ENCODE measurements around the gene CHRNE.

The CHRNE gene

GRCh38 chr17:4884489-4884888 lies 18.4 kb downstream of the CHRNE start:
- DNase-seq = no peak
- no peak overlapping the region for H3K4ac ChIP-seq (ENCODE audit: low read depth, low read length)
- H2BK5ac ChIP-seq (ENCODE audit: low read length) = no peak overlapping the region
- H3K36me3 ChIP-seq (ENCODE audit: control insufficient read depth, insufficient read depth, low read length) = peaks cover 2% of the 10 kb centered on the region
- H3K56ac ChIP-seq (ENCODE audit: low read length) = no peak overlapping the region
- no peak overlapping the region for H3K27ac ChIP-seq (ENCODE audit: low read depth, low read length)
- H3K23ac ChIP-seq (ENCODE audit: low read length) = no peak overlapping the region
- H3K4me1 ChIP-seq (ENCODE audit: control insufficient read depth, low read depth, low read length) = no peaks in the 10 kb centered on the region
- H3K79me2 ChIP-seq (ENCODE audit: control insufficient read depth, insufficient read depth, low read length) = no peaks in the 10 kb centered on the region
- H3K4me2 ChIP-seq (ENCODE audit: low read length) = no peak overlapping the region
- H2BK120ac ChIP-seq (ENCODE audit: low read depth, low read length) = no peak overlapping the region
- H3K18ac ChIP-seq (ENCODE audit: low read length) = no peak overlapping the region
- H2BK15ac ChIP-seq (replicated peaks; ENCODE audit: low read depth) = no peak overlapping the region
- no peaks in the 10 kb centered on the region for H3K79me1 ChIP-seq (ENCODE audit: low read length)
- no peak overlapping the region for H3K9ac ChIP-seq (ENCODE audit: low read length)
- no peaks in the 10 kb centered on the region for H3K27me3 ChIP-seq (ENCODE audit: insufficient read depth, low read length, poor library complexity)
- H4K5ac ChIP-seq (ENCODE audit: low read length) = no peak overlapping the region
- H4K8ac ChIP-seq (ENCODE audit: low read depth, low read length) = no peak overlapping the region
- H2AK5ac ChIP-seq (ENCODE audit: low read length) = no peak overlapping the region
- no peak overlapping the region for H3K4me3 ChIP-seq (ENCODE audit: low read length)
- WGBS (ENCODE audit: extremely low coverage, insufficient coverage, low lambda C conversion rate) = no CpG with 5 or more reads among the region's 4 CpGs

- WGBS (ENCODE audit: extremely low coverage, insufficient coverage, low lambda C conversion rate) = no CpG with 5 or more reads among the region's 9 CpGs
- H3K9ac ChIP-seq (ENCODE audit: low read length) = no peak overlapping the region
- no peaks in the 10 kb centered on the region for H3K27me3 ChIP-seq (ENCODE audit: insufficient read depth, low read length, poor library complexity)
- H3K79me1 ChIP-seq (ENCODE audit: low read length) = no peaks in the 10 kb centered on the region
- peak; percentile 72 for DNase-seq
- H4K8ac ChIP-seq (ENCODE audit: low read depth, low read length) = no peak overlapping the region
- H2AK5ac ChIP-seq (ENCODE audit: low read length) = no peak overlapping the region
- H3K36me3 ChIP-seq (ENCODE audit: control insufficient read depth, insufficient read depth, low read length) = peaks cover 2% of the 10 kb centered on the region
- H3K27ac ChIP-seq (ENCODE audit: low read depth, low read length) = no peak overlapping the region
- H4K5ac ChIP-seq (ENCODE audit: low read length) = no peak overlapping the region
- no peak overlapping the region for H2BK120ac ChIP-seq (ENCODE audit: low read depth, low read length)
- no peaks in the 10 kb centered on the region for H3K4me1 ChIP-seq (ENCODE audit: control insufficient read depth, low read depth, low read length)
- no peak overlapping the region for H3K56ac ChIP-seq (ENCODE audit: low read length)
- no peak overlapping the region for H2BK15ac ChIP-seq (replicated peaks; ENCODE audit: low read depth)
- H3K79me2 ChIP-seq (ENCODE audit: control insufficient read depth, insufficient read depth, low read length) = no peaks in the 10 kb centered on the region
- H2BK5ac ChIP-seq (ENCODE audit: low read length) = no peak overlapping the region
- no peak overlapping the region for H3K18ac ChIP-seq (ENCODE audit: low read length)
- no peak overlapping the region for H3K4me2 ChIP-seq (ENCODE audit: low read length)
- no peak overlapping the region for H3K4ac ChIP-seq (ENCODE audit: low read depth, low read length)
- no peak overlapping the region for H3K23ac ChIP-seq (ENCODE audit: low read length)
- H3K4me3 ChIP-seq (ENCODE audit: low read length) = no peak overlapping the region
Measured at GRCh38 chr17:4881761-4882555, 20.9 kb downstream of the CHRNE start.

GRCh38 chr17:4880857-4881256 lies 22.0 kb downstream of the CHRNE start:
- Histone ChIP-seq H3K4me3 (ENCODE audit: low read length) (no peak overlapping the region), H3K9ac (ENCODE audit: low read length) (no peak overlapping the region), H3K79me2 (ENCODE audit: control insufficient read depth, insufficient read depth, low read length) (no peaks in the 10 kb centered on the region), H2AK5ac (ENCODE audit: low read length) (no peak overlapping the region), H3K4me1 (ENCODE audit: control insufficient read depth, low read depth, low read length) (no peaks in the 10 kb centered on the region), H3K4ac (ENCODE audit: low read depth, low read length) (no peak overlapping the region), H2BK15ac (replicated peaks; ENCODE audit: low read depth) (no peak overlapping the region), H3K36me3 (ENCODE audit: control insufficient read depth, insufficient read depth, low read length) (no peaks in the 10 kb centered on the region), H2BK5ac (ENCODE audit: low read length) (no peak overlapping the region), H3K56ac (ENCODE audit: low read length) (no peak overlapping the region), H3K18ac (ENCODE audit: low read length) (no peak overlapping the region), H3K79me1 (ENCODE audit: low read length) (no peaks in the 10 kb centered on the region), H3K27me3 (ENCODE audit: insufficient read depth, low read length, poor library complexity) (no peaks in the 10 kb centered on the region), H3K23ac (ENCODE audit: low read length) (no peak overlapping the region), H3K27ac (ENCODE audit: low read depth, low read length) (no peak overlapping the region), H4K8ac (ENCODE audit: low read depth, low read length) (no peak overlapping the region), H4K5ac (ENCODE audit: low read length) (no peak overlapping the region), H2BK120ac (ENCODE audit: low read depth, low read length) (no peak overlapping the region), H3K4me2 (ENCODE audit: low read length) (no peak overlapping the region)
- DNase-seq = no peak
- no CpG with 5 or more reads among the region's 15 CpGs for WGBS (ENCODE audit: extremely low coverage, insufficient coverage, low lambda C conversion rate)

GRCh38 chr17:4879601-4880000 lies 23.3 kb downstream of the CHRNE start:
- Histone ChIP-seq H3K4me2 (ENCODE audit: low read length) (no peak overlapping the region), H3K23ac (ENCODE audit: low read length) (no peak overlapping the region), H3K56ac (ENCODE audit: low read length) (no peak overlapping the region), H3K36me3 (ENCODE audit: control insufficient read depth, insufficient read depth, low read length) (no peaks in the 10 kb centered on the region), H3K79me1 (ENCODE audit: low read length) (no peaks in the 10 kb centered on the region), H3K27me3 (ENCODE audit: insufficient read depth, low read length, poor library complexity) (no peaks in the 10 kb centered on the region), H3K4me3 (ENCODE audit: low read length) (no peak overlapping the region), H2BK5ac (ENCODE audit: low read length) (no peak overlapping the region), H3K18ac (ENCODE audit: low read length) (no peak overlapping the region), H2AK5ac (ENCODE audit: low read length) (no peak overlapping the region), H3K4ac (ENCODE audit: low read depth, low read length) (no peak overlapping the region), H3K79me2 (ENCODE audit: control insufficient read depth, insufficient read depth, low read length) (no peaks in the 10 kb centered on the region), H3K4me1 (ENCODE audit: control insufficient read depth, low read depth, low read length) (no peaks in the 10 kb centered on the region), H3K9ac (ENCODE audit: low read length) (no peak overlapping the region), H2BK15ac (replicated peaks; ENCODE audit: low read depth) (no peak overlapping the region), H4K5ac (ENCODE audit: low read length) (no peak overlapping the region), H2BK120ac (ENCODE audit: low read depth, low read length) (no peak overlapping the region), H3K27ac (ENCODE audit: low read depth, low read length) (no peak overlapping the region), H4K8ac (ENCODE audit: low read depth, low read length) (no peak overlapping the region)
- DNase-seq = no peak
- WGBS (ENCODE audit: extremely low coverage, insufficient coverage, low lambda C conversion rate) = no CpG with 5 or more reads among the region's 4 CpGs

GRCh38 chr17:4877089-4877488 lies 25.8 kb downstream of the CHRNE start:
- no peak overlapping the region for H3K56ac ChIP-seq (ENCODE audit: low read length)
- H3K27me3 ChIP-seq (ENCODE audit: insufficient read depth, low read length, poor library complexity) = no peaks in the 10 kb centered on the region
- no peak for DNase-seq
- no peak overlapping the region for H2BK120ac ChIP-seq (ENCODE audit: low read depth, low read length)
- no peak overlapping the region for H2AK5ac ChIP-seq (ENCODE audit: low read length)
- no peaks in the 10 kb centered on the region for H3K79me2 ChIP-seq (ENCODE audit: control insufficient read depth, insufficient read depth, low read length)
- no peak overlapping the region for H2BK15ac ChIP-seq (replicated peaks; ENCODE audit: low read depth)
- WGBS (ENCODE audit: extremely low coverage, insufficient coverage, low lambda C conversion rate) = no CpG with 5 or more reads among the region's 5 CpGs
- H2BK5ac ChIP-seq (ENCODE audit: low read length) = no peak overlapping the region
- no peak overlapping the region for H3K23ac ChIP-seq (ENCODE audit: low read length)
- no peak overlapping the region for H3K4me2 ChIP-seq (ENCODE audit: low read length)
- H3K79me1 ChIP-seq (ENCODE audit: low read length) = no peaks in the 10 kb centered on the region
- H3K27ac ChIP-seq (ENCODE audit: low read depth, low read length) = no peak overlapping the region
- no peak overlapping the region for H4K5ac ChIP-seq (ENCODE audit: low read length)
- no peaks in the 10 kb centered on the region for H3K36me3 ChIP-seq (ENCODE audit: control insufficient read depth, insufficient read depth, low read length)
- H4K8ac ChIP-seq (ENCODE audit: low read depth, low read length) = no peak overlapping the region
- H3K18ac ChIP-seq (ENCODE audit: low read length) = no peak overlapping the region
- no peak overlapping the region for H3K4me3 ChIP-seq (ENCODE audit: low read length)
- H3K9ac ChIP-seq (ENCODE audit: low read length) = no peak overlapping the region
- no peak overlapping the region for H3K4ac ChIP-seq (ENCODE audit: low read depth, low read length)
- H3K4me1 ChIP-seq (ENCODE audit: control insufficient read depth, low read depth, low read length) = no peaks in the 10 kb centered on the region

GRCh38 chr17:4872786-4873185 lies 30.1 kb downstream of the CHRNE start:
- no peak overlapping the region for H3K4me3 ChIP-seq (ENCODE audit: low read length)
- no peak overlapping the region for H2BK120ac ChIP-seq (ENCODE audit: low read depth, low read length)
- H3K23ac ChIP-seq (ENCODE audit: low read length) = no peak overlapping the region
- no peaks in the 10 kb centered on the region for H3K36me3 ChIP-seq (ENCODE audit: control insufficient read depth, insufficient read depth, low read length)
- no peaks in the 10 kb centered on the region for H3K27me3 ChIP-seq (ENCODE audit: insufficient read depth, low read length, poor library complexity)
- H2AK5ac ChIP-seq (ENCODE audit: low read length) = no peak overlapping the region
- H2BK15ac ChIP-seq (replicated peaks; ENCODE audit: low read depth) = no peak overlapping the region
- H3K18ac ChIP-seq (ENCODE audit: low read length) = no peak overlapping the region
- no peak for DNase-seq
- H3K4me1 ChIP-seq (ENCODE audit: control insufficient read depth, low read depth, low read length) = no peaks in the 10 kb centered on the region
- no peak overlapping the region for H3K4ac ChIP-seq (ENCODE audit: low read depth, low read length)
- H3K27ac ChIP-seq (ENCODE audit: low read depth, low read length) = no peak overlapping the region
- H2BK5ac ChIP-seq (ENCODE audit: low read length) = no peak overlapping the region
- no peak overlapping the region for H4K8ac ChIP-seq (ENCODE audit: low read depth, low read length)
- no CpG with 5 or more reads among the region's 8 CpGs for WGBS (ENCODE audit: extremely low coverage, insufficient coverage, low lambda C conversion rate)
- no peak overlapping the region for H3K9ac ChIP-seq (ENCODE audit: low read length)
- H4K5ac ChIP-seq (ENCODE audit: low read length) = no peak overlapping the region
- H3K56ac ChIP-seq (ENCODE audit: low read length) = no peak overlapping the region
- no peaks in the 10 kb centered on the region for H3K79me1 ChIP-seq (ENCODE audit: low read length)
- H3K79me2 ChIP-seq (ENCODE audit: control insufficient read depth, insufficient read depth, low read length) = no peaks in the 10 kb centered on the region
- H3K4me2 ChIP-seq (ENCODE audit: low read length) = no peak overlapping the region
